Ascending aorta (tissue), 2 donors: ENCODE measurements around the gene ADRA2B. TPM values are rescaled to one million over a fixed set of nuclear protein-coding genes. Genes with fewer than 3 reads are reported as not detected.

Source experiments
- DNase-seq, 2 donors: peaks; one replicate each; pipeline ENCODE4 v3.0.0-alpha.2; 2019; ENCODE audit warnings: low spot score in 2 of 2
- H3K27ac ChIP-seq, 2 donors: fragments of 200-600 bp; sonication (generic); one replicate each; pipeline ENCODE4 v1.5.1; 2016 to 2017; ENCODE audit warnings: mild to moderate bottlenecking in 1 of 2
- H3K27me3 ChIP-seq: fragments of 200-600 bp; sonication (generic); one replicate; pipeline ENCODE4 v1.5.1; 2017
- H3K36me3 ChIP-seq, 2 donors: fragments of 200-600 bp; sonication (generic); one replicate each; pipeline ENCODE4 v1.5.1; 2016
- H3K4me1 ChIP-seq, 2 donors: fragments of 200-600 bp; sonication (generic); one replicate each; pipeline ENCODE4 v1.5.1; 2016 to 2017; ENCODE audit warnings: mild to moderate bottlenecking in 1 of 2
- H3K4me3 ChIP-seq, 2 donors: fragments of 200-600 bp; sonication (generic); one replicate each; pipeline ENCODE4 v1.5.1; 2016 to 2017; ENCODE audit warnings: mild to moderate bottlenecking in 1 of 2
- H3K9me3 ChIP-seq, 2 donors: fragments of 200-600 bp; sonication (generic); one replicate each; pipeline ENCODE4 v1.5.1; 2016
- intact Hi-C: fragments of 100-400 bp; cut with DNase I; formaldehyde crosslinking; loops from one replicate; pipeline ENCODE4 v1.15.1; 2023
- total RNA-seq: library from RNA; depleted of rRNA; stranded (reverse); fragments of >200 nt; gene quantifications from one replicate; pipeline ENCODE4 v1.1.0, GENCODE V29; 2016
- TF ChIP-seq, protein P1 (sequence below), 3 experiments: fragments of 200-600 bp in 2 of 3; fragments of 450-650 bp in 1 of 3; sonication (generic) in 2 of 3; IDR thresholded peaks; one replicate each; pipeline ENCODE4 v1.5.1; 2016 to 2019; ENCODE audit warnings: antibody characterized with exemption in 3 of 3, mild to moderate bottlenecking in 1 of 3, moderate library complexity in 1 of 3

ADRA2B gene
- total RNA-seq, 1 donor from 2014 or later, result 9.4 TPM

DNA sequence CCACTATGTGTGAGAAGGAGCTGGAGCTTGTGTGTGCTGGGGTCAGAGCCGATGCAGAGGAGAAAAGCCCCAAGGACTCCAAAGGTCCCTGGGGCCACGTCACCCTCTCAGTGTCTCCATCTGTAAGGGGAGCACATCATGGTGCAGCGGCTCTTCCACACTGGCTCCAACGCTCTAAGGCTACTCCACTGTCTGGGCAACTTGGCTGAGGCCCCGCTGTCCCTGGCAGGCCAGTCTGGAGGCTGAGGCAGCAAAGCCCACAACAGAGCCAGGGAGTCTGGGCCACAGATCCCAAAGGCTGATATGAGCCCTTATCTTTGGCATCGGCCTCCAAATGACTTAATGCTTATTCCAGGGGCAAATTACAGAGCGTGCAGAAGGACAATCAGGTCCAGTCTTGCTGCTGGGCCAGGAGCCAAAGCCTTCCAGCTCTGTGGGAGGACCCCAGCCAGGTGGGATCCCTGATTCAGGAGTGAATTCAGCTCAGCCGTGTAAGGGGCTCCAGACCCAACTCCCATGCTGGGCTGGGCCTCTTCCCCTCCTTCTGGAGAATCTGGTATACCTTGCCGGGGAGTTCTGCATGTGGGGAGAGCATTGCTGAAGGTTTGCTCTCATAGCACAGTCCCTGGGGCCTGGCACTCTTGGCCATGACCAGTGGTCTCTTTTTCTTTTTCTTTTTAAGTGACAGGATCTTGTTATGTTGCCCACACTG is 30.7 kb upstream of the ADRA2B start:
- DNase-seq, result peak; percentile 14 to 77
- Histone ChIP-seq H3K27me3 (no peaks in the 10 kb centered on the region), H3K27ac (peak overlapping the region; percentile 78 to 83), H3K4me1 (peaks cover 16 to 30% of the 10 kb centered on the region in 2 donors), H3K9me3 (no peaks in the 10 kb centered on the region), H3K4me3 (no peak overlapping the region), H3K36me3 (no peaks in the 10 kb centered on the region)
- intact Hi-C loops, result loop anchor here (5.0 kb wide), 1 partner anchor 105 kb away; no protein-coding TSS in a partner anchor
- TF ChIP-seq, protein P1, sequence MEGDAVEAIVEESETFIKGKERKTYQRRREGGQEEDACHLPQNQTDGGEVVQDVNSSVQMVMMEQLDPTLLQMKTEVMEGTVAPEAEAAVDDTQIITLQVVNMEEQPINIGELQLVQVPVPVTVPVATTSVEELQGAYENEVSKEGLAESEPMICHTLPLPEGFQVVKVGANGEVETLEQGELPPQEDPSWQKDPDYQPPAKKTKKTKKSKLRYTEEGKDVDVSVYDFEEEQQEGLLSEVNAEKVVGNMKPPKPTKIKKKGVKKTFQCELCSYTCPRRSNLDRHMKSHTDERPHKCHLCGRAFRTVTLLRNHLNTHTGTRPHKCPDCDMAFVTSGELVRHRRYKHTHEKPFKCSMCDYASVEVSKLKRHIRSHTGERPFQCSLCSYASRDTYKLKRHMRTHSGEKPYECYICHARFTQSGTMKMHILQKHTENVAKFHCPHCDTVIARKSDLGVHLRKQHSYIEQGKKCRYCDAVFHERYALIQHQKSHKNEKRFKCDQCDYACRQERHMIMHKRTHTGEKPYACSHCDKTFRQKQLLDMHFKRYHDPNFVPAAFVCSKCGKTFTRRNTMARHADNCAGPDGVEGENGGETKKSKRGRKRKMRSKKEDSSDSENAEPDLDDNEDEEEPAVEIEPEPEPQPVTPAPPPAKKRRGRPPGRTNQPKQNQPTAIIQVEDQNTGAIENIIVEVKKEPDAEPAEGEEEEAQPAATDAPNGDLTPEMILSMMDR (IDR thresholded peaks at IDR 0.05), result no peak

DNA sequence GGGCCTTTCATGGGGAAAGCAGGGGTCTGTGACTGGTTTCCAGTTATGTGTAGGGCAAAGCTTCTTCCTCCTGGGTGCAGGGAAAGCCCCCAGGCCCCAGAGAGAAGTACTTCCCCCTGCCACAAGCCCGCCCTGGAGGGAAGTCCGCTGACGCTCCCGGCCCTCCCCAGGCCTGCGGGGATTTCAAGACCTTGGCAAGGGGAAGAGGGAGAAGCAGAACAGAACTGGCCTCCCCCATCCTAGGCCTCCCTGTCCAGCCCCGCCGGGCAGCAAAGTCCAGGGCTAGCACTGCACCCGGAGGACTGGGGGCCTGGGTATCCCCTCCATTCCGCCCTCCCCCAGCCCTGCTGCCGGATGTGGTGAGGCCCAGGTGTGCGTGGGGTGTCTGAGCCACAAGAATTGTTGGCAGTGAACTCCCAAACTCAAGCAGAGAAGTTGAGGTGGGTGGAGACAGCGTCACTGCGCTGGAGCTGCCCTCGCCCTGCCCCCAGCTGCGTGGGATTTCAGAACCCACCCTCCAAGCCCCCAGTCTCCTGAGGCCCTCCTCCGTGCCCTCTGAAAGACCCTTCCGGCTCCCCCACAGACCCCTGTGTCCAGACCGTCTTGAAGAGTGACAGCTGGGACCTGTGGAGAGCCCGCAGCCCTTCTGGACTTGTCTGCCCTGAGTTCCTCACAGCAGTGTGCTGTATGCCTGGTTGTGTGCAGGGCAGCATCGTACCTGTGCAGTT is 29.9 kb upstream of the ADRA2B start:
- Histone ChIP-seq H3K27ac (peak overlapping the region; percentile 78 to 83), H3K9me3 (no peaks in the 10 kb centered on the region), H3K36me3 (no peaks in the 10 kb centered on the region), H3K4me3 (peak overlapping the region in 1 of 2 donors; percentile 78), H3K27me3 (no peaks in the 10 kb centered on the region), H3K4me1 (peaks cover 16 to 30% of the 10 kb centered on the region in 2 donors)
- peak; percentile 45 to 79 for DNase-seq
- TF ChIP-seq, protein P1 (IDR thresholded peaks at IDR 0.05), result no peak
- intact Hi-C loops, result loop anchor here (5.0 kb wide), 1 partner anchor 106 kb away; no protein-coding TSS in a partner anchor

DNA sequence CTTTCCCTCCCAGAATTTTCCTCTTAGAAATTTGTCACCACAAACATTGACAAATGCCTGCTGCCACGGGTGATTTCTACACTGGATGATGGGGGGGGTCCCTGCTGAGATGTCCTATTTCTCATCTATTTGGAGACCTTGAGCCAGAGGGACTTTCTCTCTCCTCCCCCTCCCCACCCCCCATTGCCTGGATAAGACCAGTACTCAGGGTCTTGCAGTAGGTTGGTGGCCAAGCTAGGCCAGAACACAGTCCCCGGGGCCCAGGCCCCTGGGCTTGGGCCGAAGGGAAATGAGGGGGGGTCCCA is 29.4 kb upstream of the ADRA2B start:
- intact Hi-C loops, result loop anchor here (1.0 to 5.0 kb wide), 4 partner anchors 63 to 363 kb away; partner anchors contain the start of genes CIAO1 and STARD7
- Histone ChIP-seq H3K27me3 (no peaks in the 10 kb centered on the region), H3K4me1 (peaks cover 16 to 30% of the 10 kb centered on the region in 2 donors), H3K27ac (peak overlapping the region; percentile 78 to 83), H3K36me3 (no peaks in the 10 kb centered on the region), H3K9me3 (no peaks in the 10 kb centered on the region), H3K4me3 (peak overlapping the region; percentile 76 to 78)
- TF ChIP-seq, protein P1 (IDR thresholded peaks at IDR 0.05), result no peak
- no peak for DNase-seq

DNA sequence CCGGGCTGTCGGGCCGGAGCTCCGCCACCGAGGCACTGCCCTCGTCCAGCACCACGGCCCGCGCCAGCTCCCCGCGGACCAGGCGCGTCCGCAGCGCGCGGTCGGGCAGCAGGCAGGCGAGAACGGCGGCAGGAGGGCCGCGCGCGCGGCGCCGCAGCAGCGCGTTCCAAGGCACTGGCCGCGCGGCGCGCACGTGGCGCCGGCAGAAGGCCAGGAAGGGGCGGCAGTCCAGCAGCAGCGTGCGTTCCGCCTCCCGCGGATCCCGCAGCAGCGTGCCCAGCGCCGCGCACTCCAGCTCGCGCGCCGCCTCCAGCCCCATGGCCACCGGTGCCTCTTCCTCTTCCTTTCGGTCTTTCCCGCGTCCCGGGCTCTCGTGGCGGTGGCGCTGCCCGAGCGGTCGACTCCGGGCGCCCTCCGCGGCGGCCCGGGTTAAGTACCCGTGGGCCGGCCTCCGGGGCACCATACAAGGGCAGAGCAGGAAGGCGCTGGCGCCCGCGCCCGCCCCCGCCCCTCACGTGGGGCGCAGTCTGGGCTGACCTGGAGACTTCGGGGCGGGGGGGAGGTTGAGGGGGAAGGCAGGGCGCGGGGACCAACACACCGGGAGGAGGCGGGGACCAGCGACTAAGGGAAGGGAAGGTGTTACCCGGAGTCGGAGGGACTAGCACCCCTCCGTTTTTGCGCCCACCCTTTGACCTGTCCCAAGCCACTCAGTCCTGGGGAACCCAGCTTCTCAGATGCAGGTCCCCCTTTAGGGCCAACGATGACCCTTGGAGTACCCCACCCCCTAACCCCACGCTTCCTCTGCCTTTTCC is 28.9 kb upstream of the ADRA2B start, which contains the start of gene DUSP2:
Gene DUSP2, minus strand, starts transcription at position 405 of the 812 bp plus-strand sequence. Its CDS starts 86 bp downstream, at position 319.
- no peaks in the 10 kb centered on the region for H3K9me3 ChIP-seq
- TF ChIP-seq, protein P1 (IDR thresholded peaks at IDR 0.05), result peak in 2 of 3 experiments; percentile 10 to 18
- H3K27ac ChIP-seq, result peak within 1 kb of the TSS; percentile 78 to 83
- intact Hi-C loops, result loop anchor here (1.0 to 5.0 kb wide), 4 partner anchors 63 to 364 kb away; partner anchors contain the start of genes CIAO1 and STARD7
- H3K4me3 ChIP-seq, result peak within 1 kb of the TSS; percentile 76 to 78
- H3K27me3 ChIP-seq, result no peaks in the 10 kb centered on the region
- H3K4me1 ChIP-seq, result peaks cover 16 to 30% of the 10 kb centered on the region in 2 donors
- H3K36me3 ChIP-seq, result no peaks in the 10 kb centered on the region
- DNase-seq, result peak; percentile 82 to 89

DNA sequence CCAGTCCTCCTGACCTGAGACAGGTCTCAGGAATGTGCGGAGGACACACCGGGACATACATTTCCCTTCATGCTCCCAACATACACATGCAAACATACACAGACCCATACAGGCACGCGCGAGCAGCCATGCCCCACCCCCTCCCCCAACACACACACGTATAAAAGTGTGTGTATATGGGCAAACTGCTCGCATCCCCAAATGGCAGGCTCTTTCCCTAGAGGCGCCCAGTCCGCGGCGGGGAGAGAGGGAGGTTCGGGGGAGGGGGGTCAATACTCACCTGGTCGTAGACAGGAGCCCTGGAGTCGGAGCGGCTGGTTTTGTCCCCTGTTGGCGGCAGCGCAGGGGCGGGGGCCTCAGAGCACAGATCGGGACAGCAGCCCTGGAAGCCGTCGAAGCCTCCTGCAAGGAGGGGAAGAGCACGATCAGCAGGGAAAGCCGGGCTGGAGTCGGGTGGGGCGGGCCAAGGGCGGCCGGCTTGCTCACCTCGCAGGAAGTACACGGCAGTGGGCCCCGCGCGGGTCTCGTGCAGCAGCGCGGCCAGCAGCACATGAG is 28.2 kb upstream of the ADRA2B start:
- intact Hi-C loops, result loop anchor here (1.0 to 5.0 kb wide), 4 partner anchors 64 to 364 kb away; partner anchors contain the start of genes CIAO1 and STARD7

More for the DNA sequence above, 28.2 kb upstream of the ADRA2B start:
- Histone ChIP-seq H3K36me3 (no peaks in the 10 kb centered on the region), H3K9me3 (no peaks in the 10 kb centered on the region), H3K27me3 (no peaks in the 10 kb centered on the region), H3K27ac (no peak overlapping the region), H3K4me3 (peak overlapping the region; percentile 76 to 78), H3K4me1 (peaks cover 16 to 30% of the 10 kb centered on the region in 2 donors)
- TF ChIP-seq, protein P1 (IDR thresholded peaks at IDR 0.05), result no peak
- no peak for DNase-seq
